ENCODE data around the gene WDR90.
"Not testable (repeated sequence)": the region's sequence is repeated elsewhere in the genome, so short reads cannot be mapped to it uniquely, and the experiment has no call there.

The WDR90 gene

DNA sequence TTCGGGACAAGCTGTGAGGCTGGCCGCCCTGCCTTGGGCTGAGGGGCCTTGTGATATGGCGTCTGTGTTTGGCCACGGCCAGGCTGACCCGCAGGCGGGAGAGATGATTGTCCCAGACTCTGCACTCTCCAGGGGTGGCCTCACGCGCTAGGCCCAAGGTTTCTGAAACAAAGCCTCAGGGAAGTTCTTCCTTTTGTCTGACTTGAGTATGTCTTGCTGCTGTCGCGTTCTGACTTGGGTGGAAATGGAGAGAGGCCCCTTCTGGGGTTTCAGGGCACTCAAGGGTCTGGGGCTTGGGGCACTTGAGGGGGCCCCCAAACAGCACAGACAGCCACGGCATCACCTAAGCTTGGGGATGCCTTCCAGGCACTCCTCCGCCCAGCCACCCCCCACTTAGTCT lies 61.9 kb downstream of the WDR90 start:
- DNase-seq = no peak

DNA sequence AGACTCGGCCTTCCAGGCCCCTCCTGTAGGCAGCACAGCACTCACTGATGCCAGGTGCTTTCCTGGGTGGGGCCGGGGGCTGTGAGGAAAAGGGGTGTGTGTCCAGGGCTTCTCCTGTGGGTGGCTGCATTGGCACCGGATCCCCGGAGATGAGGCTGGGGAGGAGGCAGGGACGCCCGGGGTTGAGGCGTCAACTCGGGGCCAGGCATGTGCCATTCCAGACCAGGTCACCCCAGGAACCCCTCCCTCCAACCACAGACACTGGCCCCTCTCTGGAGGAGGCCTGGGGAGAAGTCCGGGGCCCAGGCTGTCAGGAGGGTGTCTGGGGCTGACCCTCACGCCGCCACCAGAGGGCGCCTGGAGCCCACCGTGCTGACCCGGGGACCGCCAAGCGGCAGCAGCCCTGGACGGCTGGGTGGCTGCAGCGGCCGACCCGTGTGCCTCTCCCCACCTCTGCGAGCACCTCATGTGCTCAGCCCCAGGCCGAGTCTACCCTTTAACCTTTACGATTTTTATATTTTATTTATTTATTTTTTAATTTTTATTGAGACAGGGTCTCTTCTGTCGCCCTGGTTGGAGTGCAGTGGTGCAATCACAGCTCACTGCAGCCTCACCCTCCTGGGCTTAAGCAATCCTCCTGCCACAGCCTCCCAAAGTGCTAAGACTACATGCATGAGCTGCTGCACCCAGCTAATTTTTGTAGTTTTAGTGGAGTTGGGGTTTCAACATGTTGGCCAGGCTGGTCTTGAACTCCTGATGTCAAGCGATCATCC lies 62.6 kb downstream of the WDR90 start:
- DNase-seq = no peak

DNA sequence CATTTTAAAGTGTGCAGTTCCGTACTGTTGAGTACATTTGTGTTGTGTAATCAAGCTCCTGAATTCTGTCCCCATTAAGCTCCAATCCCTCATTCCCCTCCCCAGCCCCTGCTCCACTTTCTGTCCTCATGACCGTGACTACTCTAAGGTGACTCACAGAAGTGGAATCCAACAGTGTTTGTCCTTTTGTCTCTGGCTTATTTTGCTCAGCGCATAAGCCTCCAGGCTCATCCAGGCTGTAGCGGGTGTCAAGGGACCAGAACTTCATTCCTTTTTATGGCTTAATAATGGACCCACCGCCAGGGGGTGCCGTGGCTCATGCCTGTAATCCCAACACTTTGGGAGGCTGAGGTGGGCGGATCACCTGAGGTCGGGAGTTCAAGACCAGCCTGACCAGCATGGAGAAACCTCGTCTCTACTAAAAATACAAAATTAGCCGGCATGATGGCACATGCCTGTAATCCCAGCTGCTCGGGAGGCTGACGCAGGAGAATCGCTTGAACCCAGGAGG lies 63.6 kb downstream of the WDR90 start:
- not testable (repeated sequence) for DNase-seq

DNA sequence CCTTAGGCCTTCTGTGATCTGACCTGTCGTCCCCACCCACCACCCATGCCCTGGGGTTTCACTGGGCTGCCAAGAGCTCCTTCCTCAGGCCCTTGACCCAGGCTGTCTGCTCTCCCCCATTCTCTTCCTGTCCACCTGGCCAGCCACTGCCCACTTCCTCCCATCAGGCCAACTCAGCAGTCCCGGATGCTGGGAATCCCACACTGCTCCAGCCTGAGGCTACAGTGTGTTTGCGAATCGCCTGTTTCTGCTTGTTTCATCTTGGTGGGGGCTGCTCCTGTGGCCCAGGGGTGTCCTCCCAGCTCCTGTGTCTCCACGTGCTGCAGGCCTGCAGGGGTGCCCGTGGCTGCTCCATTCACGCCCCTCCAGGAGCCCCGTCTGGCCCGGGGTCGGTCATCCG lies 64.9 kb downstream of the WDR90 start:
- DNase-seq = no peak

DNA sequence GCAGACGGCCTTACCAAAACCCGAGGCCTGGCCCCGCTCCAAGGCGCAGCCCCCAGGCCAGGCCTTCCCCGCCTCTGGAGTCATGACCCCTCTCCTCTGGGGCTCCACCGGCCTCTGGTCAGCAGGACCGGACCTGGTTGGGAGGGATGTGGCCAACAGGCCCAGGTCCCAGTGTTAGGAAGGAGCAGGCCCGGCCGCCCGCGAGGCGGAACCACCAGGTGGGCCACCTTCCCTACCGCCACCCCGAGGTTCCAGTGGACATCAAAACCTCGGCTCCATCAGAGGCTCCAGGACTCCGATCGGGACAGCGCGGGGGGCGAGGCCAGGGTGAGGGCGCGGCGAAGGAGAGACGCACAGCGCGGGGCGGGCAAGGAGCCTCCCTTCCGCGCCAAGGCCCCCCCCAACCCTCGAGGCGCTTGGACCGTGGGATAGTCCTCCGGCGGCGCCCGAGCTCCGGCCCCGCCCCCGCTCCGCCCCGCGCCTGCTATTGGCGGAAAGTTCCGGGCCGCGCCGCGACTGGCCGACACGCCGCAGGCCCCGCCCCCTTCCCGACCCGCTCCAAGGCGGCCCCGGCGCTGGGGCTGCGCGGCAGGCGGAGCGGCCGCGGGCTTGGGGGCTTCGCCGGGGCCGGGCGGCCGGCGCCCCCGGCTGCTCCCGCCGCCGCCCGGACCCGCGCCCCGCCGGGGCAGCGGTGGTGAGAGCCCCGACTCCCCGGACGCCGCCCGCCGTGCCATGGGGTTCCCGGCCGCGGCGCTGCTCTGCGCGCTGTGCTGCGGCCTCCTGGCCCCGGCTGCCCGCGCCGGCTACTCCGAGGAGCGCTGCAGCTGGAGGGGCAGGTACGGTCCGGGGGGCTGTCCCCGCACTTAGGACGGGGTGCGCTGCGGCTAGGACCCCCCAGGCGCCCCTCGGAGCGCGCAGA lies 65.7 kb downstream of the WDR90 start, which contains the start of gene METRN:
TSS of gene METRN (plus strand) at position 561 of the 919 bp plus-strand sequence. CDS start at position 733, 172 bp downstream.
- DNase-seq = no peak

DNA sequence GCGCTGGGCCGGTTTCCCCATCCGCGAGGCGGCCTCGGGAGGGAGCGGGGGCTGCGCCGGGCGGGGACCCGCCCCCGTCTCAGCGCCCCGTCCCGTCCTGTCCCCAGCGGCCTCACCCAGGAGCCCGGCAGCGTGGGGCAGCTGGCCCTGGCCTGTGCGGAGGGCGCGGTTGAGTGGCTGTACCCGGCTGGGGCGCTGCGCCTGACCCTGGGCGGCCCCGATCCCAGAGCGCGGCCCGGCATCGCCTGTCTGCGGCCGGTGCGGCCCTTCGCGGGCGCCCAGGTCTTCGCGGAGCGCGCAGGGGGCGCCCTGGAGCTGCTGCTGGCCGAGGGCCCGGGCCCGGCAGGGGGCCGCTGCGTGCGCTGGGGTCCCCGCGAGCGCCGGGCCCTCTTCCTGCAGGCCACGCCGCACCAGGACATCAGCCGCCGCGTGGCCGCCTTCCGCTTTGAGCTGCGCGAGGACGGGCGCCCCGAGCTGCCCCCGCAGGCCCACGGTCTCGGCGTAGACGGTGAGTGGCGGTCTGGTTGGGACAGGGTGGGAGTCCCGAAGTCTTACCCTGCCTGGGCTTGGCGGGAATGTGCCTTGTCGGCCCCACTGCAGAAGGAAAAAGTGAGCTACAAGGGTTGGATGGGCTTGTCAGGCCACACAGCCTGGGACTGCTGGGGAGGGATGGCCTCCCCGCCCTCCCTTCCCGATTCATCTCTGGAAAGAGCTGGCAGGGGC lies 66.5 kb downstream of the WDR90 start:
- DNase-seq = no peak

DNA sequence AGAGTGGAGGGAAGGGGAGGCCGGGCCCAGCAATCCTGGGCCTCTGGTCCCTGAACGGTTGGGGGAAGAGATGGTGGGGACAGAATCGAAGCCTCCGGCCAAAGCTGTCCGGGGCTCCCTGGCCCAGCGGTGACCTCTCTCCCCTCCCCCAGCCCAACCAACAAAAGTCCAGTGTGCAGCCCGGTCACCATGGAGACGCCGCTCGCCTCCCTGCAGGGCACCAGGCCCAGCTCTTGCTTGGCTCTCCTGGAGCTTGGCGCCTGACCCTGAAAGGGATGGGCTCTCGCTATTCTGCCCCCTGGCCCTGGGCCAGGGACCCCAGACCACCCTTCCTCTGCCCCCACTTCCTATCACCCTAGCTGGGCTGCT lies 67.0 kb downstream of the WDR90 start:
- no peak for DNase-seq

DNA sequence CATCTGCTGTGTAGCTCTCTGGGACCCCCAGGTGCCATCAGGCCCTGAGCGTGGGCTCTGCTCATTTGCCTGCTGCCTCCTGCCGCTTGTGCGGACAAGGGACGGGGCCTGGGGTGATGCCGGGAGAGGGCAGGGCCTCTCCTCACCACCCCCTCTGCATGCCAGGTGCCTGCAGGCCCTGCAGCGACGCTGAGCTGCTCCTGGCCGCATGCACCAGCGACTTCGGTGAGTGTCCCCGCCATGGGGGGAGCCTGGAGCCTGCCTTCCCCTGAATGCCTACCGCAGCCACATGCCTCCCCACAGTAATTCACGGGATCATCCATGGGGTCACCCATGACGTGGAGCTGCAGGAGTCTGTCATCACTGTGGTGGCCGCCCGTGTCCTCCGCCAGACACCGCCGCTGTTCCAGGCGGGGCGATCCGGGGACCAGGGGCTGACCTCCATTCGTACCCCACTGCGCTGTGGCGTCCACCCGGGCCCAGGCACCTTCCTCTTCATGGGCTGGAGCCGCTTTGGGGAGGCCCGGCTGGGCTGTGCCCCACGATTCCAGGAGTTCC lies 67.7 kb downstream of the WDR90 start:
- DNase-seq = no peak

Data from NCI-H2029 treated with DMSO at 0.1 percent for 48 hours (cell line).